ENCODE data around the gene TMEM175. TPM values are rescaled to one million over a fixed set of nuclear protein-coding genes. Genes with fewer than 3 reads are reported as not detected.
A peak's percentile ranks its signal among the peaks of the same experiment; 100 is the strongest.

TMEM175 gene
- 10 to 100 TPM; 18.7 to 38.8 (median 24.1) TPM for polyA plus RNA-seq (ENCODE audit: low read depth in 6 of 6)

- Mint-ChIP-seq H3K36me3 (no peaks in the 10 kb centered on the region), H3K4me1 (peaks cover 54 to 83% (median 74%) of the 10 kb centered on the region in 3 donors), H3K27ac (peak within 1 kb of the TSS; percentile 97 to 98 (median 98))
These were observed at the start of gene TMEM175, which contains the start of gene GAK for GRCh38 chr4:931960-932712. Gene TMEM175 (plus strand): TSS chr4:932460. CDS start chr4:947740, 15,280 bp downstream. Gene GAK (minus strand): TSS chr4:932316. CDS start chr4:932187, 129 bp downstream.

GRCh38 chr4:882646-883045, 49.6 kb upstream of the TMEM175 start:
- H3K36me3 Mint-ChIP-seq = peaks cover 12 to 22% of the 10 kb centered on the region in 2 donors
- ATAC-seq (ENCODE audit: low read depth in 2 of 2) (no peak), DNase-seq (no peak)
- no peak overlapping the region for H3K4me3 Mint-ChIP-seq
- peaks cover 0 to 3% (median 0%) of the 10 kb centered on the region in 7 donors for H3K9me3 Mint-ChIP-seq
- H3K4me1 Mint-ChIP-seq = peaks cover 0 to 4% (median 1%) of the 10 kb centered on the region in 3 donors
- no peaks in the 10 kb centered on the region for H3K27me3 Mint-ChIP-seq
- H3K27ac Mint-ChIP-seq = peak overlapping the region in 1 of 6 donors; percentile 76

More at GRCh38 chr4:931960-932712, at the start of gene TMEM175, which contains the start of gene GAK:
- DNase-seq = peak; percentile 98
- no peaks in the 10 kb centered on the region for H3K27me3 Mint-ChIP-seq
- peak; percentile 91 for ATAC-seq (ENCODE audit: low read depth in 2 of 2)
- H3K9me3 Mint-ChIP-seq = no peaks in the 10 kb centered on the region
- peak within 1 kb of the TSS; percentile 92 to 97 (median 96) for H3K4me3 Mint-ChIP-seq

GRCh38 chr4:883377-884095, 48.7 kb upstream of the TMEM175 start:
- no peak for DNase-seq
- ATAC-seq (ENCODE audit: low read depth in 2 of 2) = no peak
- H3K4me1 Mint-ChIP-seq = peaks cover 0 to 6% (median 5%) of the 10 kb centered on the region in 3 donors
- H3K36me3 Mint-ChIP-seq = peaks cover 15 to 25% of the 10 kb centered on the region in 2 donors
- H3K27me3 Mint-ChIP-seq = no peaks in the 10 kb centered on the region
- peaks cover 0 to 5% (median 0%) of the 10 kb centered on the region in 7 donors for H3K9me3 Mint-ChIP-seq
- H3K4me3 Mint-ChIP-seq = no peak overlapping the region
- no peak overlapping the region for H3K27ac Mint-ChIP-seq

GRCh38 chr4:884259-884658, 48.0 kb upstream of the TMEM175 start:
- no peak for ATAC-seq (ENCODE audit: low read depth in 2 of 2)
- no peak for DNase-seq
- Mint-ChIP-seq H3K27me3 (no peaks in the 10 kb centered on the region), H3K9me3 (peaks cover 0 to 5% (median 0%) of the 10 kb centered on the region in 7 donors), H3K27ac (no peak overlapping the region), H3K36me3 (peaks cover 15 to 18% of the 10 kb centered on the region in 2 donors), H3K4me3 (peak overlapping the region in 1 of 8 donors; percentile 43), H3K4me1 (peaks cover 0 to 6% (median 5%) of the 10 kb centered on the region in 3 donors)

GRCh38 chr4:884896-885295, 47.4 kb upstream of the TMEM175 start:
- Mint-ChIP-seq H3K27ac (no peak overlapping the region), H3K4me3 (no peak overlapping the region), H3K4me1 (peaks cover 0 to 6% (median 5%) of the 10 kb centered on the region in 3 donors), H3K9me3 (peaks cover 0 to 5% (median 0%) of the 10 kb centered on the region in 7 donors), H3K27me3 (no peaks in the 10 kb centered on the region), H3K36me3 (peaks cover 10 to 12% of the 10 kb centered on the region in 2 donors)
- DNase-seq (no peak), ATAC-seq (ENCODE audit: low read depth in 2 of 2) (no peak)

- ATAC-seq (ENCODE audit: low read depth in 2 of 2) = no peak
- H3K9me3 Mint-ChIP-seq = peaks cover 0 to 5% (median 0%) of the 10 kb centered on the region in 7 donors
- DNase-seq = no peak
These were observed 46.9 kb upstream of the TMEM175 start for GRCh38 chr4:885353-885752.

GRCh38 chr4:886244-886643, 46.0 kb upstream of the TMEM175 start:
- Mint-ChIP-seq H3K9me3 (peaks cover 0 to 5% (median 0%) of the 10 kb centered on the region in 7 donors), H3K4me1 (peaks cover 0 to 6% (median 5%) of the 10 kb centered on the region in 3 donors), H3K27ac (peak overlapping the region in 1 of 6 donors; percentile 88), H3K4me3 (no peak overlapping the region), H3K27me3 (no peaks in the 10 kb centered on the region), H3K36me3 (peaks cover 7 to 10% of the 10 kb centered on the region in 2 donors)
- ATAC-seq (ENCODE audit: low read depth in 2 of 2) (no peak), DNase-seq (no peak)

More at GRCh38 chr4:885353-885752, 46.9 kb upstream of the TMEM175 start:
- H3K4me1 Mint-ChIP-seq = peaks cover 0 to 6% (median 5%) of the 10 kb centered on the region in 3 donors
- H3K27me3 Mint-ChIP-seq = no peaks in the 10 kb centered on the region
- H3K36me3 Mint-ChIP-seq = peaks cover 7 to 10% of the 10 kb centered on the region in 2 donors
- peak overlapping the region in 2 of 6 donors; percentile 26 to 69 for H3K27ac Mint-ChIP-seq
- H3K4me3 Mint-ChIP-seq = no peak overlapping the region

- DNase-seq (no peak), ATAC-seq (ENCODE audit: low read depth in 2 of 2) (no peak)
- peaks cover 0 to 6% (median 5%) of the 10 kb centered on the region in 3 donors for H3K4me1 Mint-ChIP-seq
- peaks cover 7 to 10% of the 10 kb centered on the region in 2 donors for H3K36me3 Mint-ChIP-seq
- H3K4me3 Mint-ChIP-seq = peak overlapping the region in 1 of 8 donors; percentile 15
- peaks cover 0 to 5% (median 0%) of the 10 kb centered on the region in 7 donors for H3K9me3 Mint-ChIP-seq
- peak overlapping the region in 2 of 6 donors; percentile 56 to 88 for H3K27ac Mint-ChIP-seq
- no peaks in the 10 kb centered on the region for H3K27me3 Mint-ChIP-seq
These were observed 45.1 kb upstream of the TMEM175 start for GRCh38 chr4:887034-887763.

- H3K9me3 Mint-ChIP-seq = peaks cover 0 to 5% (median 0%) of the 10 kb centered on the region in 7 donors
These were observed 44.2 kb upstream of the TMEM175 start for GRCh38 chr4:888029-888428.

GRCh38 chr4:889516-889915, 42.7 kb upstream of the TMEM175 start:
- Mint-ChIP-seq H3K9me3 (peaks cover 0 to 5% (median 0%) of the 10 kb centered on the region in 7 donors), H3K27me3 (no peaks in the 10 kb centered on the region), H3K4me1 (peaks cover 0 to 6% (median 5%) of the 10 kb centered on the region in 3 donors), H3K27ac (no peak overlapping the region), H3K4me3 (no peak overlapping the region), H3K36me3 (peaks cover 7 to 10% of the 10 kb centered on the region in 2 donors)
- DNase-seq (no peak), ATAC-seq (ENCODE audit: low read depth in 2 of 2) (no peak)

More at GRCh38 chr4:888029-888428, 44.2 kb upstream of the TMEM175 start:
- no peak overlapping the region for H3K27ac Mint-ChIP-seq
- peaks cover 0 to 6% (median 5%) of the 10 kb centered on the region in 3 donors for H3K4me1 Mint-ChIP-seq
- H3K36me3 Mint-ChIP-seq = peaks cover 7 to 10% of the 10 kb centered on the region in 2 donors
- no peak for DNase-seq
- no peak for ATAC-seq (ENCODE audit: low read depth in 2 of 2)
- H3K27me3 Mint-ChIP-seq = no peaks in the 10 kb centered on the region
- H3K4me3 Mint-ChIP-seq = no peak overlapping the region

- ATAC-seq (ENCODE audit: low read depth in 2 of 2) = no peak
- Mint-ChIP-seq H3K27ac (peak overlapping the region in 1 of 6 donors; percentile 7), H3K4me1 (peaks cover 0 to 6% (median 5%) of the 10 kb centered on the region in 3 donors), H3K4me3 (no peak overlapping the region), H3K9me3 (peaks cover 0 to 5% (median 0%) of the 10 kb centered on the region in 7 donors), H3K36me3 (peaks cover 7 to 10% of the 10 kb centered on the region in 2 donors), H3K27me3 (no peaks in the 10 kb centered on the region)
- DNase-seq = no peak
These were observed 42.1 kb upstream of the TMEM175 start for GRCh38 chr4:890036-890695.

GRCh38 chr4:891747-892146, 40.5 kb upstream of the TMEM175 start:
- Mint-ChIP-seq H3K27me3 (no peaks in the 10 kb centered on the region), H3K36me3 (peaks cover 7 to 12% of the 10 kb centered on the region in 2 donors), H3K27ac (peak overlapping the region in 1 of 6 donors; percentile 77), H3K4me3 (no peak overlapping the region), H3K9me3 (peaks cover 0 to 5% (median 0%) of the 10 kb centered on the region in 7 donors), H3K4me1 (peaks cover 0 to 6% (median 5%) of the 10 kb centered on the region in 3 donors)
- DNase-seq = no peak
- peak in 1 of 2 donors; percentile 10 for ATAC-seq (ENCODE audit: low read depth in 2 of 2)
